Measurements from ENCODE around the gene ACY1. TPM values are rescaled to one million over a fixed set of nuclear protein-coding genes. Genes with fewer than 3 reads are reported as not detected.

The ACY1 gene
- total and polyA plus RNA-seq, 4 donors = 69.5 to 274 (median 238) TPM

GRCh38 chr3:51964521-51964920 lies 18.8 kb upstream of the ACY1 start:
- no peak overlapping the region for H3K4me3 ChIP-seq (ENCODE audit: low read depth in 1 of 3, low read length in 3 of 3)
- peaks cover 5 to 25% (median 21%) of the 10 kb centered on the region in 4 donors for H3K4me1 ChIP-seq (ENCODE audit: control insufficient read depth in 4 of 4, insufficient read depth in 4 of 4, low read length in 3 of 4)
- WGBS = 87% methylated on average over 4 of the region's 4 CpGs
- H3K9ac ChIP-seq (ENCODE audit: low read depth in 1 of 2, low read length in 2 of 2) = no peak overlapping the region
- no peaks in the 10 kb centered on the region for H3K36me3 ChIP-seq (ENCODE audit: control insufficient read depth in 4 of 4, insufficient read depth in 3 of 4, low read depth in 1 of 4, low read length in 3 of 4)
- no peak overlapping the region for H3K27ac ChIP-seq (ENCODE audit: low read depth in 1 of 2, low read length in 2 of 2)
- TF ChIP-seq RAD21 (IDR thresholded peaks at IDR 0.05) = no peak
- no peak for TF ChIP-seq TAF1 (conservative IDR thresholded peaks at IDR 0.05)
- no peak for TF ChIP-seq YY1 (IDR thresholded peaks at IDR 0.05)
- TF ChIP-seq ATF3 (IDR thresholded peaks at IDR 0.05) = no peak
- no peak for TF ChIP-seq HNF4A (conservative IDR thresholded peaks at IDR 0.05)
- TF ChIP-seq JUND (IDR thresholded peaks at IDR 0.05) = no peak
- no peak for TF ChIP-seq SP1 (IDR thresholded peaks at IDR 0.05)
- no peak for TF ChIP-seq HNF4G (IDR thresholded peaks at IDR 0.05)
- TF ChIP-seq, protein P1, sequence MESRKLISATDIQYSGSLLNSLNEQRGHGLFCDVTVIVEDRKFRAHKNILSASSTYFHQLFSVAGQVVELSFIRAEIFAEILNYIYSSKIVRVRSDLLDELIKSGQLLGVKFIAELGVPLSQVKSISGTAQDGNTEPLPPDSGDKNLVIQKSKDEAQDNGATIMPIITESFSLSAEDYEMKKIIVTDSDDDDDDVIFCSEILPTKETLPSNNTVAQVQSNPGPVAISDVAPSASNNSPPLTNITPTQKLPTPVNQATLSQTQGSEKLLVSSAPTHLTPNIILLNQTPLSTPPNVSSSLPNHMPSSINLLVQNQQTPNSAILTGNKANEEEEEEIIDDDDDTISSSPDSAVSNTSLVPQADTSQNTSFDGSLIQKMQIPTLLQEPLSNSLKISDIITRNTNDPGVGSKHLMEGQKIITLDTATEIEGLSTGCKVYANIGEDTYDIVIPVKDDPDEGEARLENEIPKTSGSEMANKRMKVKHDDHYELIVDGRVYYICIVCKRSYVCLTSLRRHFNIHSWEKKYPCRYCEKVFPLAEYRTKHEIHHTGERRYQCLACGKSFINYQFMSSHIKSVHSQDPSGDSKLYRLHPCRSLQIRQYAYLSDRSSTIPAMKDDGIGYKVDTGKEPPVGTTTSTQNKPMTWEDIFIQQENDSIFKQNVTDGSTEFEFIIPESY (IDR thresholded peaks at IDR 0.05) = no peak
- DNase-seq (ENCODE audit: low spot score) = no peak
- H3K9me3 ChIP-seq (ENCODE audit: control insufficient read depth in 4 of 4, low read length in 3 of 4) = no peaks in the 10 kb centered on the region
- no peaks in the 10 kb centered on the region for H3K27me3 ChIP-seq (ENCODE audit: control insufficient read depth in 4 of 4, insufficient read depth in 4 of 4, low read length in 3 of 4)

DNA sequence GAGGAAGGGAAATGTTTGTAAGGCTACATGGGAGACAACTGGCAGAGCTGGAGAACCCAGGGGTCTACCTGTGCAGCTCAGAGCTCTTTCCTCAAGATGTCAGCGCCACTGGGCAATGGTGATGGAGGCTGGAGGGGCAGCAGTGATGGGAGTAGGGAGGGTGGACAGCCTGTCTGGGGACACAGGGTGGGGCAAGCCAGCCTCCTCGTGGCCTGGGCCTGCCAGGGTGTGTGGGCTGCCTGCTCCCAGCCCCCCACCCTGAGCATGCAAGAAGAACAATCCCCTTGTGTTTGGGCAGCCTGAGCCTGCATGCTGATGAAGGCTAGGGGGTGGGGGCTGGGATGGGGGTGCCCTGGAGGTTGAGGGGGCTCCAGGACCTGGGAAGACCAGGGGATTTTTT lies 17.3 kb upstream of the ACY1 start:
- Histone ChIP-seq H3K9me3 (ENCODE audit: control insufficient read depth in 4 of 4, low read length in 3 of 4) (no peaks in the 10 kb centered on the region), H3K27me3 (ENCODE audit: control insufficient read depth in 4 of 4, insufficient read depth in 4 of 4, low read length in 3 of 4) (no peaks in the 10 kb centered on the region), H3K4me3 (ENCODE audit: low read depth in 1 of 3, low read length in 3 of 3) (no peak overlapping the region), H3K9ac (ENCODE audit: low read depth in 1 of 2, low read length in 2 of 2) (no peak overlapping the region), H3K27ac (ENCODE audit: low read depth in 1 of 2, low read length in 2 of 2) (no peak overlapping the region), H3K4me1 (ENCODE audit: control insufficient read depth in 4 of 4, insufficient read depth in 4 of 4, low read length in 3 of 4) (peaks cover 7 to 37% (median 32%) of the 10 kb centered on the region in 4 donors), H3K36me3 (ENCODE audit: control insufficient read depth in 4 of 4, insufficient read depth in 3 of 4, low read depth in 1 of 4, low read length in 3 of 4) (no peaks in the 10 kb centered on the region)
- WGBS = 88% methylated on average over 2 of the region's 2 CpGs
- DNase-seq (ENCODE audit: low spot score) = no peak
- TF ChIP-seq ATF3 (IDR thresholded peaks at IDR 0.05) (no peak), GABPA (IDR thresholded peaks at IDR 0.05 in 1 of 2, conservative IDR thresholded peaks at IDR 0.05 in 1 of 2) (no peak), RXRA (IDR thresholded peaks at IDR 0.05) (no peak), FOXA1 (IDR thresholded peaks at IDR 0.05) (no peak), NR2F2 (IDR thresholded peaks at IDR 0.05) (no peak), JUND (IDR thresholded peaks at IDR 0.05) (no peak), HNF4G (IDR thresholded peaks at IDR 0.05) (no peak), EGR1 (IDR thresholded peaks at IDR 0.05; ENCODE audit: low read depth in 2 of 2) (no peak), YY1 (IDR thresholded peaks at IDR 0.05) (no peak), RAD21 (IDR thresholded peaks at IDR 0.05) (no peak)
- TF ChIP-seq, protein P2, sequence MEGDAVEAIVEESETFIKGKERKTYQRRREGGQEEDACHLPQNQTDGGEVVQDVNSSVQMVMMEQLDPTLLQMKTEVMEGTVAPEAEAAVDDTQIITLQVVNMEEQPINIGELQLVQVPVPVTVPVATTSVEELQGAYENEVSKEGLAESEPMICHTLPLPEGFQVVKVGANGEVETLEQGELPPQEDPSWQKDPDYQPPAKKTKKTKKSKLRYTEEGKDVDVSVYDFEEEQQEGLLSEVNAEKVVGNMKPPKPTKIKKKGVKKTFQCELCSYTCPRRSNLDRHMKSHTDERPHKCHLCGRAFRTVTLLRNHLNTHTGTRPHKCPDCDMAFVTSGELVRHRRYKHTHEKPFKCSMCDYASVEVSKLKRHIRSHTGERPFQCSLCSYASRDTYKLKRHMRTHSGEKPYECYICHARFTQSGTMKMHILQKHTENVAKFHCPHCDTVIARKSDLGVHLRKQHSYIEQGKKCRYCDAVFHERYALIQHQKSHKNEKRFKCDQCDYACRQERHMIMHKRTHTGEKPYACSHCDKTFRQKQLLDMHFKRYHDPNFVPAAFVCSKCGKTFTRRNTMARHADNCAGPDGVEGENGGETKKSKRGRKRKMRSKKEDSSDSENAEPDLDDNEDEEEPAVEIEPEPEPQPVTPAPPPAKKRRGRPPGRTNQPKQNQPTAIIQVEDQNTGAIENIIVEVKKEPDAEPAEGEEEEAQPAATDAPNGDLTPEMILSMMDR (IDR thresholded peaks at IDR 0.05; ENCODE audit: low read depth, low read length, missing input control) = no peak

- WGBS = 89% methylated on average over 5 of the region's 5 CpGs
These were observed 16.8 kb upstream of the ACY1 start for GRCh38 chr3:51966486-51966885.

More at GRCh38 chr3:51966486-51966885, 16.8 kb upstream of the ACY1 start:
- peak overlapping the region in 1 of 3 donors; percentile 76 for H3K4me3 ChIP-seq (ENCODE audit: low read depth in 1 of 3, low read length in 3 of 3)
- H3K27me3 ChIP-seq (ENCODE audit: control insufficient read depth in 4 of 4, insufficient read depth in 4 of 4, low read length in 3 of 4) = no peaks in the 10 kb centered on the region
- peaks cover 8 to 41% (median 37%) of the 10 kb centered on the region in 4 donors for H3K4me1 ChIP-seq (ENCODE audit: control insufficient read depth in 4 of 4, insufficient read depth in 4 of 4, low read length in 3 of 4)
- H3K27ac ChIP-seq (ENCODE audit: low read depth in 1 of 2, low read length in 2 of 2) = no peak overlapping the region
- H3K36me3 ChIP-seq (ENCODE audit: control insufficient read depth in 4 of 4, insufficient read depth in 3 of 4, low read depth in 1 of 4, low read length in 3 of 4) = no peaks in the 10 kb centered on the region
- no peaks in the 10 kb centered on the region for H3K9me3 ChIP-seq (ENCODE audit: control insufficient read depth in 4 of 4, low read length in 3 of 4)
- H3K9ac ChIP-seq (ENCODE audit: low read depth in 1 of 2, low read length in 2 of 2) = no peak overlapping the region
- DNase-seq (ENCODE audit: low spot score) = no peak
- TF ChIP-seq ATF3 (IDR thresholded peaks at IDR 0.05) (no peak), HNF4G (IDR thresholded peaks at IDR 0.05) (no peak), EGR1 (IDR thresholded peaks at IDR 0.05; ENCODE audit: low read depth in 2 of 2) (no peak), GABPA (IDR thresholded peaks at IDR 0.05 in 1 of 2, conservative IDR thresholded peaks at IDR 0.05 in 1 of 2) (no peak), TAF1 (conservative IDR thresholded peaks at IDR 0.05) (no peak), FOXA2 (IDR thresholded peaks at IDR 0.05) (no peak), HNF4A (conservative IDR thresholded peaks at IDR 0.05) (no peak), YY1 (IDR thresholded peaks at IDR 0.05) (no peak), RAD21 (IDR thresholded peaks at IDR 0.05) (no peak), FOXA1 (IDR thresholded peaks at IDR 0.05) (no peak), RXRA (IDR thresholded peaks at IDR 0.05) (no peak), NR2F2 (IDR thresholded peaks at IDR 0.05) (no peak)
- TF ChIP-seq, protein P2 (IDR thresholded peaks at IDR 0.05; ENCODE audit: low read depth, low read length, missing input control) = no peak
- TF ChIP-seq, protein P1 (IDR thresholded peaks at IDR 0.05) = no peak
